OCI-LY1 (cell line): Measurements from ENCODE around the gene SLCO6A1.

Source experiments
- H2AFZ ChIP-seq: fragments of 200-600 bp; sonication (generic), shearing (Covaris generic); 2 replicates; pipeline ENCODE4 v1.6.0; 2014; ENCODE audit warnings: antibody characterized with exemption, mild to moderate bottlenecking, low read length
- H3F3A ChIP-seq: fragments of 200-600 bp; sonication (generic), shearing (Covaris generic); 2 replicates; pipeline ENCODE4 v1.6.0; 2014; ENCODE audit warnings: mild to moderate bottlenecking, antibody characterized with exemption, low read length, moderate library complexity; ENCODE audit not compliant: insufficient read depth
- H3K27ac ChIP-seq: fragments of 200-600 bp; sonication (generic); 2 replicates; pipeline ENCODE4 v1.5.1; 2014; ENCODE audit warnings: low read length, mixed run types, mild to moderate bottlenecking, low read depth; ENCODE audit not compliant: poor library complexity, severe bottlenecking
- H3K27me3 ChIP-seq: fragments of 200-600 bp; sonication (generic); 2 replicates; pipeline ENCODE4 v1.6.0; 2014; ENCODE audit warnings: antibody characterized with exemption, mild to moderate bottlenecking, low read length, moderate library complexity; ENCODE audit not compliant: insufficient read depth
- H3K36me3 ChIP-seq: fragments of 200-600 bp; sonication (generic); 2 replicates; pipeline ENCODE4 v1.6.1; 2014; ENCODE audit warnings: mild to moderate bottlenecking, antibody characterized with exemption, low read length, moderate library complexity, mixed read lengths; ENCODE audit not compliant: insufficient read depth
- H3K4me1 ChIP-seq: fragments of 200-600 bp; sonication (generic); 2 replicates; pipeline ENCODE4 v1.5.1; 2014; ENCODE audit warnings: mild to moderate bottlenecking, low read length, moderate library complexity; ENCODE audit not compliant: insufficient read depth, severe bottlenecking
- H3K4me2 ChIP-seq: fragments of 200-600 bp; sonication (generic), shearing (Covaris generic); 2 replicates; pipeline ENCODE4 v1.6.1; 2014; ENCODE audit warnings: low read length
- H3K4me3 ChIP-seq: fragments of 200-600 bp; sonication (generic); 2 replicates; pipeline ENCODE4 v1.5.1; 2014; ENCODE audit warnings: low read length, low read depth, mild to moderate bottlenecking, mixed read lengths; ENCODE audit not compliant: poor library complexity, severe bottlenecking
- H3K79me2 ChIP-seq: fragments of 200-600 bp; shearing (Covaris generic); 2 replicates; pipeline ENCODE4 v1.6.1; 2016; ENCODE audit warnings: mixed run types, low read length, mixed read lengths; ENCODE audit not compliant: insufficient read depth
- H3K9ac ChIP-seq: fragments of 200-600 bp; sonication (generic), shearing (Covaris generic); 2 replicates; pipeline ENCODE4 v1.6.1; 2014; ENCODE audit warnings: mild to moderate bottlenecking, low read length, mixed read lengths
- H3K9me2 ChIP-seq: fragments of 200-600 bp; sonication (generic), shearing (Covaris generic); 2 replicates; pipeline ENCODE4 v1.6.1; 2014; ENCODE audit warnings: low read depth, mild to moderate bottlenecking, low read length, mixed read lengths
- H3K9me3 ChIP-seq: fragments of 200-600 bp; shearing (Covaris generic); 2 replicates; pipeline ENCODE4 v1.6.1; 2014; ENCODE audit warnings: low read length, mixed read lengths
- H4K20me1 ChIP-seq: fragments of 200-600 bp; sonication (generic), shearing (Covaris generic); 2 replicates; pipeline ENCODE4 v1.6.0; 2016; ENCODE audit warnings: mild to moderate bottlenecking, low read length; ENCODE audit not compliant: insufficient read depth
- CTCF ChIP-seq: fragments of 200-600 bp; sonication (generic), shearing (Covaris generic); IDR thresholded peaks from 2 replicates; pipeline ENCODE4 v1.5.1; 2017; ENCODE audit warnings: mild to moderate bottlenecking, antibody characterized with exemption, low read length, moderate library complexity, mixed read lengths
- EZH2 ChIP-seq: fragments of 200-600 bp; sonication (generic), shearing (Covaris generic); IDR thresholded peaks from 2 replicates; pipeline ENCODE4 v1.8.0; 2017; ENCODE audit warnings: borderline replicate concordance, mixed run types, mild to moderate bottlenecking, antibody characterized with exemption, low read length, moderate library complexity, mixed read lengths

SLCO6A1 gene

GRCh38 chr5:102539562-102539961 lies 40.8 kb upstream of the SLCO6A1 start:
- Histone ChIP-seq H3K4me2 (no peak overlapping the region), H3K27me3 (no peaks in the 10 kb centered on the region), H3K27ac (no peak overlapping the region), H3K9ac (no peak overlapping the region), H2AFZ (no peak overlapping the region), H3K4me3 (no peak overlapping the region), H3K79me2 (no peaks in the 10 kb centered on the region), H3K9me2 (no peaks in the 10 kb centered on the region), H3K36me3 (no peaks in the 10 kb centered on the region), H3F3A (no peaks in the 10 kb centered on the region), H3K9me3 (no peaks in the 10 kb centered on the region), H3K4me1 (no peaks in the 10 kb centered on the region), H4K20me1 (no peaks in the 10 kb centered on the region)
- no peak for TF ChIP-seq CTCF
- no peak for TF ChIP-seq EZH2

- Histone ChIP-seq H3K79me2 (no peaks in the 10 kb centered on the region), H3K9me2 (no peaks in the 10 kb centered on the region), H4K20me1 (no peaks in the 10 kb centered on the region), H3K4me2 (no peak overlapping the region), H3K9ac (no peak overlapping the region), H3K36me3 (no peaks in the 10 kb centered on the region), H3F3A (no peaks in the 10 kb centered on the region), H3K9me3 (no peaks in the 10 kb centered on the region), H3K4me1 (no peaks in the 10 kb centered on the region), H3K27me3 (no peaks in the 10 kb centered on the region), H3K4me3 (no peak overlapping the region), H2AFZ (no peak overlapping the region), H3K27ac (no peak overlapping the region)
- no peak for TF ChIP-seq EZH2
- no peak for TF ChIP-seq CTCF
Measured at GRCh38 chr5:102537011-102537410, 38.2 kb upstream of the SLCO6A1 start.

- Histone ChIP-seq H3K4me3 (no peak overlapping the region), H3K9me3 (no peaks in the 10 kb centered on the region), H3K36me3 (no peaks in the 10 kb centered on the region), H3K4me2 (no peak overlapping the region), H3K27me3 (no peaks in the 10 kb centered on the region), H3K27ac (no peak overlapping the region), H3K79me2 (no peaks in the 10 kb centered on the region), H4K20me1 (no peaks in the 10 kb centered on the region), H3K9ac (no peak overlapping the region), H3F3A (no peaks in the 10 kb centered on the region), H3K9me2 (no peaks in the 10 kb centered on the region), H2AFZ (no peak overlapping the region), H3K4me1 (no peaks in the 10 kb centered on the region)
- TF ChIP-seq CTCF (peak; percentile 23; the same call in 1 of the 2 replicates), EZH2 (no peak)
Measured at GRCh38 chr5:102536323-102536928, 37.6 kb upstream of the SLCO6A1 start.
